ENCODE results near the gene XAF1.

DNA sequence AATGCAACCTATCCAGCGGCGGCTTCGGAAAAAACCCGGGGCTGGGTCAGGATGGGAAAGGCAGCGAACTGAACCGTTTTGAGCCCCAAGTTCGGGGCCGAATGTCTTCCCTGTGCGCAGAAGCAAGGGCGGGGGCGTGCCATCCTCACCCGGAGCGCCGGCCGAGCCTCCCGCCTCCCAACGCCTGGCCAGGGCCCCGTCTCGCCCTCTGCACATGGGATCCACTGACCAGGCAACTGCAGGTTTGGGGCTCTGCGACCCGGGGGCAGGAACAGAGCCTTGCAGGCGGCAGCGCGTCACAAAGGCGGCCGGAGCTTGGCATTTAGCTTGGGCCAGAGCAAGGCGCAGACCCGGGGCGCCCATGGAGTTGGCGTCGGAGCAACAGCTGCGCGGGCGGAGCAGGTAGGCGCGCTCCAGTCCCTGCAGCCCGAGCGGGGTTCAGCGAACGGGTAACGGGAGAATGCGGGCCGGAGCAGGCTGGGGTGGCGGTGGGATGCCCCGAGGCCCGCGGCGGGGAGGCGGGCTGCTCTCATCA lies 20.1 kb downstream of the XAF1 start, which contains the start of gene FBXO39:
- TF ChIP-seq, protein P1, sequence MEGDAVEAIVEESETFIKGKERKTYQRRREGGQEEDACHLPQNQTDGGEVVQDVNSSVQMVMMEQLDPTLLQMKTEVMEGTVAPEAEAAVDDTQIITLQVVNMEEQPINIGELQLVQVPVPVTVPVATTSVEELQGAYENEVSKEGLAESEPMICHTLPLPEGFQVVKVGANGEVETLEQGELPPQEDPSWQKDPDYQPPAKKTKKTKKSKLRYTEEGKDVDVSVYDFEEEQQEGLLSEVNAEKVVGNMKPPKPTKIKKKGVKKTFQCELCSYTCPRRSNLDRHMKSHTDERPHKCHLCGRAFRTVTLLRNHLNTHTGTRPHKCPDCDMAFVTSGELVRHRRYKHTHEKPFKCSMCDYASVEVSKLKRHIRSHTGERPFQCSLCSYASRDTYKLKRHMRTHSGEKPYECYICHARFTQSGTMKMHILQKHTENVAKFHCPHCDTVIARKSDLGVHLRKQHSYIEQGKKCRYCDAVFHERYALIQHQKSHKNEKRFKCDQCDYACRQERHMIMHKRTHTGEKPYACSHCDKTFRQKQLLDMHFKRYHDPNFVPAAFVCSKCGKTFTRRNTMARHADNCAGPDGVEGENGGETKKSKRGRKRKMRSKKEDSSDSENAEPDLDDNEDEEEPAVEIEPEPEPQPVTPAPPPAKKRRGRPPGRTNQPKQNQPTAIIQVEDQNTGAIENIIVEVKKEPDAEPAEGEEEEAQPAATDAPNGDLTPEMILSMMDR (optimal IDR thresholded peaks at IDR 0.05 in 1 of 3, IDR thresholded peaks at IDR 0.05 in 1 of 3, conservative IDR thresholded peaks at IDR 0.05 in 1 of 3; ENCODE audit: extremely low read depth in 1 of 3, insufficient read depth in 2 of 3, low read length in 3 of 3), result no peak
- TF ChIP-seq EZH2 (IDR thresholded peaks at IDR 0.05; ENCODE audit: low read length), result no peak

Measured in keratinocyte (primary cell).